HEK293T (cell line): Measurements from ENCODE around the gene RSPH9.

ENCODE experiments used
- CTCF ChIA-PET: fragments of 350-600 bp; formaldehyde crosslinking; extraction: SDS; loops from one replicate; lab custom pipeline; 2021; ENCODE audit warnings: antibody characterized with exemption, inconsistent platforms; lab: Yijun Ruan, JAX
- POLR2A ChIA-PET: fragments of 350-600 bp; formaldehyde crosslinking; extraction: SDS; loops from one replicate; lab custom pipeline; 2020; ENCODE audit warnings: antibody characterized with exemption, inconsistent platforms; lab: Yijun Ruan, JAX
- DNase-seq: peaks from one replicate; pipeline ENCODE4 v3.0.0; 2012; ENCODE audit warnings: mixed read lengths; ENCODE audit errors: extremely low spot score
- ARNT ChIP-seq: fragments of 450-650 bp; IDR thresholded peaks from 2 replicates; pipeline ENCODE4 v1.6.1; 2017; ENCODE audit warnings: mild to moderate bottlenecking
- BHLHE40 ChIP-seq: fragments of 450-650 bp; IDR thresholded peaks from 2 replicates; pipeline ENCODE4 v1.6.1; 2016; ENCODE audit warnings: mild to moderate bottlenecking, moderate library complexity, borderline replicate concordance
- CTBP1 ChIP-seq: fragments of 450-650 bp; IDR thresholded peaks from 2 replicates; pipeline ENCODE4 v1.6.1; 2016; ENCODE audit warnings: borderline replicate concordance
- ELF4 ChIP-seq: fragments of 450-650 bp; IDR thresholded peaks from 2 replicates; pipeline ENCODE4 v1.6.1; 2017; ENCODE audit warnings: antibody characterized with exemption
- FOXK2 ChIP-seq: fragments of 450-650 bp; IDR thresholded peaks from 2 replicates; pipeline ENCODE4 v1.6.1; 2016; ENCODE audit warnings: mild to moderate bottlenecking
- FOXM1 ChIP-seq: fragments of 450-650 bp; IDR thresholded peaks from 2 replicates; pipeline ENCODE4 v1.6.1; 2017; ENCODE audit warnings: mild to moderate bottlenecking, borderline replicate concordance
- HDGF ChIP-seq: fragments of 450-650 bp; IDR thresholded peaks from 2 replicates; pipeline ENCODE4 v1.6.1; 2017; ENCODE audit warnings: antibody characterized with exemption, borderline replicate concordance
- SP1 ChIP-seq: fragments of 450-650 bp; IDR thresholded peaks from 2 replicates; pipeline ENCODE4 v1.6.1; 2017
- SUZ12 ChIP-seq: fragments of 450-650 bp; IDR thresholded peaks from 2 replicates; pipeline ENCODE4 v1.6.1; 2016; ENCODE audit warnings: mild to moderate bottlenecking
- TARDBP ChIP-seq: fragments of 450-650 bp; IDR thresholded peaks from 2 replicates; pipeline ENCODE4 v1.6.1; 2016
- ZNF384 ChIP-seq: fragments of 450-650 bp; IDR thresholded peaks from 2 replicates; pipeline ENCODE4 v1.6.1; 2016

The RSPH9 gene

DNA sequence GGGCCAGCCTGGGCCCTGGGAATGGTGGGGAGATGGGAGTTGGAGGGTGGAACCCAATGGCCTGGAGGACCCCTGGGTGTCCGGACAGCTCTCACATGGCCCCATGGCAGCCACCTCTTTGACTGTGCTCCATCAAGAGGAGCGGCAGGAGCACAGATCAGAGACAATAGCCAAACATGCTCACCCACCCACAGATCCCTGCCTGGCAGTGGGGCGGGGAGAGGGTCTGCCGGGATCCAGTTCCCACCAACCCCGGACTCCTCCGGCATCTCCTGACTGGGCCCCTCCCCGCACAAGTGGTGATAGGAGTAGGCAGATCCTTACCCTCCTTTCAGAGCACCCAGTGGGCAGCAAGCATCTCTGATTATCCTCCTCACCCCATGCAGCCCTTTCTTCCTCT, 74.7 kb downstream of the RSPH9 start:
- no peak for DNase-seq
- ChIA-PET POLR2A (no interaction called here), CTCF (no interaction called here)
- TF ChIP-seq FOXM1 (no peak), TARDBP (no peak), ELF4 (no peak), ARNT (no peak), ZNF384 (no peak), SUZ12 (no peak), HDGF (no peak), CTBP1 (no peak), FOXK2 (no peak), BHLHE40 (no peak)

DNA sequence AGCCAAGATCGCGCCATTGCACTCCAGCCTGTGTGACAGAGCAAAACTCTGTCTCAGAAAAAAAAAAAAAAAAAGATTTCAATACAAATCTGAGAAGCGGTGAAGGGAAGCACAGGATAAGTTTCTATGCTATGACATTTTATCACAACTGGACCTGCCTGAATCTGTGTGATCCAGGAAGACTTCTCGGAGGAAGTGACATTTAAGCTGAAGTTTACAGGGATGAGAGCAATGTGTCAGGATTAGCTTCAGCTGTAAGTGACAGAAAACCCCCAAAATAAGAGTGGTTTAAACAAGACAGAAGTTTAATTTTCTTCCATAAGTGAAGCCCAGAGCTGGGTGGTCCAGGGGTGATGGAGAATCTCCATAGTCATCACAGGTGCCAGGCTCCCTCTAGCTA, 76.2 kb downstream of the RSPH9 start:
- no peak for TF ChIP-seq BHLHE40
- TF ChIP-seq FOXM1, result no peak
- TF ChIP-seq CTBP1, result no peak
- TF ChIP-seq HDGF, result no peak
- TF ChIP-seq SP1, result no peak
- TF ChIP-seq ARNT, result no peak
- CTCF ChIA-PET, result interaction anchor here (1.6 kb wide), 1 partner anchor 51 kb away, joined by 4 read pairs; no protein-coding TSS in a partner anchor
- DNase-seq, result no peak
- POLR2A ChIA-PET, result no interaction called here
